Trophoblast cell (in vitro differentiated cells and primary cell): Measurements from ENCODE around the gene TRERF1.

Experiments
- DNase-seq, 2 donors: peaks; one replicate each; pipeline ENCODE4 v3.0.0-alpha.2; 2016
- H2AFZ ChIP-seq: 2 replicates; pipeline ENCODE4 v1.6.1; 2013; ENCODE audit warnings: low read length, moderate library complexity, mild to moderate bottlenecking; ENCODE audit not compliant: insufficient read depth, poor library complexity
- H2AK5ac ChIP-seq: 2 replicates; pipeline ENCODE4 v1.6.1; 2013; ENCODE audit warnings: mild to moderate bottlenecking, low read length
- H2BK120ac ChIP-seq: 2 replicates; pipeline ENCODE4 v1.6.1; 2013; ENCODE audit warnings: low read length, mild to moderate bottlenecking, moderate library complexity; ENCODE audit not compliant: insufficient read depth, poor library complexity
- H2BK12ac ChIP-seq: 2 replicates; pipeline ENCODE4 v1.6.1; 2013; ENCODE audit warnings: mild to moderate bottlenecking, low read length, moderate library complexity
- H2BK5ac ChIP-seq: 2 replicates; pipeline ENCODE4 v1.6.1; 2013; ENCODE audit warnings: low read length, low read depth, moderate library complexity, mild to moderate bottlenecking; ENCODE audit not compliant: poor library complexity
- H3K14ac ChIP-seq: 2 replicates; pipeline ENCODE4 v1.6.1; 2013; ENCODE audit warnings: mild to moderate bottlenecking, low read length
- H3K18ac ChIP-seq: 2 replicates; pipeline ENCODE4 v1.6.1; 2013; ENCODE audit warnings: mild to moderate bottlenecking, low read length
- H3K23ac ChIP-seq: 2 replicates; pipeline ENCODE4 v1.6.1; 2013; ENCODE audit warnings: low read length
- H3K27ac ChIP-seq: 2 replicates; pipeline ENCODE4 v1.5.1; 2013; ENCODE audit warnings: low read depth, mild to moderate bottlenecking, inconsistent platforms, low read length, moderate library complexity
- H3K27me3 ChIP-seq: 2 replicates; pipeline ENCODE4 v1.6.1; 2013; ENCODE audit warnings: inconsistent platforms, mild to moderate bottlenecking, low read length, moderate library complexity; ENCODE audit not compliant: insufficient read depth
- H3K36me3 ChIP-seq, 2 experiments: 1 replicate in 1 of 2; 2 replicates in 1 of 2; pipeline ENCODE4 v1.6.1; 2013; ENCODE audit warnings: low read length in 2 of 2, mild to moderate bottlenecking in 2 of 2, moderate library complexity in 1 of 2; ENCODE audit not compliant: insufficient read depth in 2 of 2, control insufficient read depth in 1 of 2
- H3K4ac ChIP-seq: 2 replicates; pipeline ENCODE4 v1.6.1; 2013; ENCODE audit warnings: low read depth, mild to moderate bottlenecking, low read length, moderate library complexity
- H3K4me1 ChIP-seq, 2 experiments: 1 replicate in 1 of 2; 2 replicates in 1 of 2; pipeline ENCODE4 v1.6.1; 2013; ENCODE audit warnings: low read length in 2 of 2, mild to moderate bottlenecking in 2 of 2, moderate library complexity in 1 of 2; ENCODE audit not compliant: insufficient read depth in 2 of 2, control insufficient read depth in 1 of 2
- H3K4me2 ChIP-seq: 2 replicates; pipeline ENCODE4 v1.6.1; 2013; ENCODE audit warnings: inconsistent platforms, mild to moderate bottlenecking, low read length, moderate library complexity
- H3K4me3 ChIP-seq: 2 replicates; pipeline ENCODE4 v1.5.1; 2013; ENCODE audit warnings: mild to moderate bottlenecking, low read depth, low read length, inconsistent platforms
- H3K79me1 ChIP-seq: one replicate; pipeline ENCODE4 v1.6.1; 2013; ENCODE audit warnings: low read length
- H3K79me2 ChIP-seq: 2 replicates; pipeline ENCODE4 v1.6.1; 2013; ENCODE audit warnings: low read length, mild to moderate bottlenecking; ENCODE audit not compliant: control insufficient read depth, insufficient read depth, poor library complexity
- H3K9ac ChIP-seq: 2 replicates; pipeline ENCODE4 v1.6.1; 2013; ENCODE audit warnings: mild to moderate bottlenecking, low read length
- H3K9me3 ChIP-seq: 2 replicates; pipeline ENCODE4 v1.6.1; 2013; ENCODE audit warnings: low read depth, mild to moderate bottlenecking, control low read depth, inconsistent platforms, low read length; ENCODE audit not compliant: insufficient read depth
- H4K12ac ChIP-seq: 2 replicates; pipeline ENCODE4 v1.6.1; 2013; ENCODE audit warnings: low read depth, mild to moderate bottlenecking, low read length, moderate library complexity
- H4K8ac ChIP-seq: 2 replicates; pipeline ENCODE4 v1.6.1; 2013; ENCODE audit warnings: low read depth, mild to moderate bottlenecking, low read length, moderate library complexity
- H4K91ac ChIP-seq: one replicate; pipeline ENCODE4 v1.6.1; 2013; ENCODE audit warnings: low read depth, mild to moderate bottlenecking, low read length, moderate library complexity
- WGBS: extraction: QIAGEN DNeasy Blood & Tissue Kit; methylation state at CpG from one replicate; pipeline ENCODE4 v1.1.7; 2013; ENCODE audit warnings: missing lambda C conversion rate; ENCODE audit not compliant: insufficient read length, insufficient coverage; ENCODE audit errors: extremely low coverage; 5-methylcytosine and 5-hydroxymethylcytosine counted together

Gene TRERF1

GRCh38 chr6:42429836-42430235, 21.9 kb downstream of the TRERF1 start:
- Histone ChIP-seq H3K4me2 (no peak overlapping the region), H3K4ac (no peak overlapping the region), H3K23ac (no peak overlapping the region), H3K27me3 (no peaks in the 10 kb centered on the region), H3K79me2 (no peaks in the 10 kb centered on the region), H2AFZ (no peak overlapping the region), H2AK5ac (no peak overlapping the region), H3K4me1 (peaks cover 19 to 21% of the 10 kb centered on the region in 2 experiments), H3K18ac (no peak overlapping the region), H3K27ac (peak overlapping the region; percentile 69), H4K91ac (no peak overlapping the region), H2BK120ac (no peak overlapping the region), H3K9ac (no peak overlapping the region), H3K9me3 (peaks cover 2% of the 10 kb centered on the region), H3K79me1 (peaks cover 5% of the 10 kb centered on the region), H2BK5ac (no peak overlapping the region), H4K8ac (no peak overlapping the region), H3K4me3 (no peak overlapping the region), H2BK12ac (no peak overlapping the region), H3K14ac (no peak overlapping the region), H3K36me3 (peaks cover 0 to 3% of the 10 kb centered on the region in 2 experiments), H4K12ac (no peak overlapping the region)
- no CpG with 5 or more reads among the region's 7 CpGs for WGBS
- peak; percentile 90 to 95 for DNase-seq

- Histone ChIP-seq H2BK5ac (peak overlapping the region; percentile 7), H3K4me1 (peaks cover 19 to 21% of the 10 kb centered on the region in 2 experiments), H3K27ac (peak overlapping the region; percentile 69), H3K4me3 (no peak overlapping the region), H3K9me3 (peaks cover 2% of the 10 kb centered on the region), H3K4me2 (peak overlapping the region; percentile 26), H3K14ac (peak overlapping the region; percentile 22), H2AFZ (peak overlapping the region; percentile 13), H3K36me3 (peaks cover 0 to 3% of the 10 kb centered on the region in 2 experiments), H4K91ac (peak overlapping the region; percentile 65), H3K23ac (no peak overlapping the region), H3K4ac (no peak overlapping the region), H2BK12ac (peak overlapping the region; percentile 2), H4K8ac (peak overlapping the region; percentile 80), H3K18ac (peak overlapping the region; percentile 18), H4K12ac (no peak overlapping the region), H3K9ac (no peak overlapping the region), H2AK5ac (no peak overlapping the region), H3K79me1 (peaks cover 5% of the 10 kb centered on the region), H3K79me2 (no peaks in the 10 kb centered on the region), H3K27me3 (no peaks in the 10 kb centered on the region), H2BK120ac (peak overlapping the region; percentile 29)
- DNase-seq: no peak
- no CpG with 5 or more reads among the region's 8 CpGs for WGBS
These were observed 22.6 kb downstream of the TRERF1 start for GRCh38 chr6:42429042-42429585.

GRCh38 chr6:42428326-42429041, 23.2 kb downstream of the TRERF1 start:
- no CpG with 5 or more reads among the region's 7 CpGs for WGBS
- Histone ChIP-seq H2BK5ac (peak overlapping the region; percentile 7), H3K4ac (no peak overlapping the region), H4K8ac (peak overlapping the region; percentile 80), H2AK5ac (no peak overlapping the region), H3K23ac (no peak overlapping the region), H4K91ac (peak overlapping the region; percentile 65), H3K4me3 (no peak overlapping the region), H3K14ac (no peak overlapping the region), H3K79me2 (no peaks in the 10 kb centered on the region), H3K36me3 (no peaks in the 10 kb centered on the region), H4K12ac (no peak overlapping the region), H3K18ac (no peak overlapping the region), H2AFZ (peak overlapping the region; percentile 15), H2BK120ac (peak overlapping the region; percentile 44), H2BK12ac (no peak overlapping the region), H3K79me1 (peaks cover 5% of the 10 kb centered on the region), H3K4me1 (peaks cover 19 to 21% of the 10 kb centered on the region in 2 experiments), H3K27me3 (no peaks in the 10 kb centered on the region), H3K27ac (peak overlapping the region; percentile 69), H3K4me2 (peak overlapping the region; percentile 26), H3K9me3 (no peaks in the 10 kb centered on the region), H3K9ac (no peak overlapping the region)
- DNase-seq: no peak

DNA sequence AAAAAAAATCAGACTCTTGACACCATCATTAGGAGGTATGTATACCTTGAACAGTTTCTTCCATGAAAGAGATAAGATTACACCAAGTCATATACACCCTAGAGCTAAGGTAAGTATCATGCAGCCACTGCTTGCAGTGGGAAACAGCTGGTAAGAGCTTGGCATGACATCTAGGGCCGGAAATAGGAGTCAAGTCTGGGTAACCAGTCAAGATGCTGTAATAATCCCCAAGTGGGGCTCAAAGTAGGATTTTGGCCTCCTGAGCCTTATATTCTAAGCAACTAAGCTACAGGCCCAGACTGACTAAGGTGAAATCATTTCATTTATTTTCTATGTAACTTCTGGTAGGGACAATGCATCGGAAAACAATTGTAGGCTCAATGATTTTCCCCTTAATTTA, 23.9 kb downstream of the TRERF1 start:
- Histone ChIP-seq H3K18ac (no peak overlapping the region), H4K12ac (no peak overlapping the region), H4K8ac (no peak overlapping the region), H2AK5ac (no peak overlapping the region), H3K4me2 (no peak overlapping the region), H2BK120ac (no peak overlapping the region), H3K4me3 (no peak overlapping the region), H3K27ac (no peak overlapping the region), H3K4me1 (peaks cover 19 to 21% of the 10 kb centered on the region in 2 experiments), H3K9me3 (no peaks in the 10 kb centered on the region), H2BK12ac (no peak overlapping the region), H3K36me3 (no peaks in the 10 kb centered on the region), H3K79me2 (no peaks in the 10 kb centered on the region), H2AFZ (no peak overlapping the region), H3K14ac (no peak overlapping the region), H4K91ac (no peak overlapping the region), H2BK5ac (no peak overlapping the region), H3K79me1 (peaks cover 5% of the 10 kb centered on the region), H3K4ac (no peak overlapping the region), H3K27me3 (no peaks in the 10 kb centered on the region), H3K23ac (peak overlapping the region; percentile 78), H3K9ac (no peak overlapping the region)
- no CpG with 5 or more reads among the region's 2 CpGs for WGBS
- no peak for DNase-seq
